GM04504 (cell line): ENCODE measurements around the gene TLR7.

Experiments used
- DNase-seq: peaks from one replicate; pipeline ENCODE4 v3.0.0-alpha.2; 2012; ENCODE audit warnings: low read depth

Gene TLR7

GRCh38 chrX:12930150-12930549 lies 63.3 kb downstream of the TLR7 start:
- DNase-seq: no peak

DNA sequence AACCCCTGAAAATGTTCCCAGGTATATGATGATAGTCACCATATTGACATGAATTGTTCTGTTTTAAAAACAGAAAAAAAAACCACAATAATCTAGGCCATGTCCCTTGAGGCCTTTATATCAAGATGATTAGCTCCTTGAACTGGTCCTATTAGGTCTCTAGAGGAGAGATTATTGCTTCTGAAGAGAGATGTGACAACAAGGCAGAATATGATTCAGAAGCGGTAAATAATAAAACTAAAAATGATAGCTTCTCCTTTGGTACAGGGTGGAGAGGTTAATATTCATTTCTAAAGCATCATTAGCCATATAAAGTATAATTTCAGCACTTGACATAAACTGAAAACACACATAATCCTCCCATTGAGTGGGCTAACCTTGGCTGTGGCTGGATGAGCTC lies 65.4 kb downstream of the TLR7 start:
- no peak for DNase-seq

GRCh38 chrX:12934850-12935249 lies 68.0 kb downstream of the TLR7 start:
- DNase-seq: no peak

DNA sequence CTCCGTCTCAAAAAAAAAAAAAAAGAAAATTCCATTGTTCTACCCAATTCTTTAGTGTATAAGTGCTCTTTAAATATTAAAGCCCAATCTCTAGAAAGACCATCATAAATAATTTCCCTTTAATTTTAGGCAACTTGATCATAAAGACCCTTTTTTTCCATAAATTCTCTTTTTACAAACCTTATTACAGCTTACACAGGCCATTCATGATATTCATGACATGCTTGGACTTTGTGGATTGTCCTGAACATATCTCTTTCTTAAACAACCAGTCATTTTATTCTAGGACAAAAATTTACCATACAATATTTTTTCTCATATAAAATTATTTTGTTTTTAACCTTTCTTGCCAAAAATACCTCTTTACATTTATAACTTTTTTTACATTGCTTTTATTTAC lies 70.1 kb downstream of the TLR7 start:
- DNase-seq: no peak
